T47D (cell line): Measurements from ENCODE around the gene KYNU.
"Not testable (repeated sequence)": the region's sequence is repeated elsewhere in the genome, so short reads cannot be mapped to it uniquely, and the experiment has no call there.

ENCODE experiments used
- DNase-seq, 2 experiments: peaks; one replicate each; pipeline versions ENCODE4 v3.0.0 to v3.0.0-alpha.2; 2011 to 2012; ENCODE audit warnings: low read depth in 1 of 2, low spot score in 1 of 2
- JUND ChIP-seq: IDR thresholded peaks from 2 replicates; pipeline ENCODE4 v1.6.1; 2012; ENCODE audit warnings: low read depth
- in situ Hi-C: cut with HindIII; loops from 2 replicates; pipeline ENCODE4 v1.10.0; 2016; ENCODE audit warnings: low sequenced_read_pairs, low pct_unique_long_range_greater_than_20kb

KYNU gene

DNA sequence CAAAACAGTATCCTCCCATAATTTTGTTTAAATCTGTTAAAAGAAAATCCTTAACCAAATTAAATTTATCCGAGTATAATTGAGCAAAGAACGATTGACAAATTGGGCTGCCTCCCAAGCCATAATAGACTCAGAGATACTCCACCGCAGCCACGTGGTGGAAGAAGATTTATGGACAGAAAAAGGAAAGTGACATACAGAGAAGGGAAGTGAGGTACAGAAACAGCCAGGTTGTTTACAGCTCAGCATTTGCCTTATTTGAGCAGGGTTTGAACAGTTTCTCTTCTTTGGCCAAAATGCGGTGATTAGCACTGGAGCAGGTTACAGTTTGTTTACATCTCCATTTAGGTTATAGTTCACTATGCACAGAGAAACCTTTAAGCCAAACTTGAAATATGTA is 60.8 kb downstream of the KYNU start:
- no peak for TF ChIP-seq JUND
- no peak for DNase-seq
- in situ Hi-C loops = no loop called here

DNA sequence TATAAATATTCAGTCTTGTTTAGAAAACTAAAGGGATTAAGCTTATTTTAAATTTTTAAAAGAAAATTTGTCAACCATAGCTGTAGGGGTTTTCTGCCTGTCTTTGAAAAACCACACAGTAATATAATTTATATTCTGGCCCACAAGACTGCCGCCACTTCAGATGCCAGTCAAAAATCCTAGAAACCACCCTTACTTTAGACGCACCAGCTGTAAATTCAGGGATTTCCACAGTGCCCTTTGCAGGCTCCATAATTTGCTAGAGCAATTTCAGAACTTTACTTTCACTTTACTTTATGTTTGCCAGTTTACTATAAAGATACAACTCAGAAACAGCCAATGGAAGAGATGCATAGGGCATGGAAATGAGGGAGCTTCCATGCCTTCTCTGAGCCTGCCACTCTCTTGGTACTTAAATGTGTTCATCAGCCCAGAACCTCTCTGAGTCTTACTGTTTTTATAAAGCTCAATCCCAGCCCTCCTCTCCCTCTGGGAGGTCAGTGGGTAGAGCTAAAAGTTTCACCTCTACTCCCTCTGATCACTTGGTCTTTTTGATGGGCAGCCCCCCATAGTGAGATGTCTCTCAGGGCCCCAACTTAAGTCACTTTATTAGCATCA is 63.3 kb downstream of the KYNU start:
- no peak for DNase-seq
- in situ Hi-C loops = no loop called here
- no peak for TF ChIP-seq JUND

- TF ChIP-seq JUND = no peak
- in situ Hi-C loops = no loop called here
- no peak for DNase-seq
Observed at GRCh38 chr2:142942690-142943089, 65.2 kb downstream of the KYNU start.

GRCh38 chr2:142944264-142944663 is 66.8 kb downstream of the KYNU start:
- in situ Hi-C loops = no loop called here
- TF ChIP-seq JUND = peak; percentile 93
- peak in 1 of 2 experiments; percentile 41 for DNase-seq

DNA sequence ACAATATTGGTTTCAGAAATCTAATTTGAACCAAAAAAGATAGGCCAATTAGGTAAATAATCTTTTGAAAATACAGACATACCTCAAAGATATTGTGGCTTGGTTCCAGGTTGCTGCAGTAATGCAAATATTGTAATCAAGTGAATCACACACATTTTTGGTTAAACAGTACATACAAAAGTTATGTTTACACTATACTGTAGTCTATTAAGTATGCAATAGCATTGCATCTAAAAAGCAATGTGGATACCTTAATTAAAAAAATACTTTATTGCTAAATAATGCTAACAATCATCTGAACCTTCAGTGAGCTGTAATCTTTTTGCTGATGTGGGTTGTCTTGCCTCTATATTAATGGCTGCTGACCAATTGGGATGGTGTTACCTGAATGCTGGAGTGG is 67.3 kb downstream of the KYNU start:
- in situ Hi-C loops = no loop called here
- TF ChIP-seq JUND = no peak
- no peak for DNase-seq

DNA sequence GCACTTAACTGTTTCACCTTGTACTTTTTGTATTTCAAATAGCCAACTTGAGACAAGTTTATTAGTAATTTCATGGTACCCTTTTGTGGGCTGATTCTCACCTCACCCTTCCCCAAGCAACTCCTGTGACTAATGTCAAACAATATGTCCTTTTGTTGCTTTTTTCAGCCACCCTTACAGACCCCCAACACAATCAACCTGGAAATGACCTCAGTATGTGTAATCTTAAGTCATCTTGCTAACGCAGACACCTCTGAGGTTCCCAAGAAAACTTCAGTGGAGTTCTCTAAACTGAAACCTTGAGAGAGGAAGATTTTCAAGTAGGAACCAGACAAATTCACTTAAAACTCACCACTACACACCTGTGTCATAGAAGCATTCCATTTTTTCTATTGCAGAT is 69.5 kb downstream of the KYNU start:
- no peak for DNase-seq
- in situ Hi-C loops = no loop called here
- TF ChIP-seq JUND = no peak

DNA sequence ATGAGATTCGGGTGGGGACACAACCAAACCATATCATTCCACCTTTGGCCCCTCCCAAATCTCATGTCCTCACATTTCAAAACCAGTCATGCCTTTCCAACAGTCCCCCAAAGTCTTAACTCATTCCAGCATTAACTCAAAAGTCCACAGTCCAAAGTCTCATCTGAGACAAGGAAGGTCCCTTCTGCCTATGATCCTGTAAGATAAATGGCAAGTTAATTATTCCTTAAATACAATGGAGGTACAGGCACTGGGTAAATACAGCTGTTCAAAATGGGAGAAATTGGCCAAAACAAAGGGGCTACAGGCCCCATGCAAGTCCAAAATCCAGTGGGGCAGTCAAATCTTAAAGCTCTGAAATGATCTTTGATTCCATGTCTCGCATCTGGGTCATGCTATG is 71.3 kb downstream of the KYNU start:
- in situ Hi-C loops, DNase-seq: not testable (repeated sequence)

DNA sequence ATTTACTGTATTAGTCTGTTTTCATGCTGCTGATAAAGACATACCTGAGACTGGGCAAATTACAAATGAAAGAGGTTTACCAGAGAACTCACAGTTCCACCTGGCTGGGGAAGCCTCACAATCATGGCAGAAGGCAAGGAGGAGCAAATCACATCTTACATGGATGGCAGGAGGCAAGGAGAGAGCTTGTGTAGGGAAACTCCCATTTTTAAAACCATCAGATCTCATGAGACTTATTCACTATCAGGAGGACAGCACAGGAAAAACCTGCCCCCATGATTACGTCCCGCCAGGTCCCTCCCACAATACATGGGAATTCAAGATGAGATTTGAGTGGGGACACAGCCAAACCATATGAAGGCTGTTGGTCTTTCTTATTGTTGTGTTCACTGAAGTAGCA is 72.9 kb downstream of the KYNU start:
- DNase-seq, in situ Hi-C loops: not testable (repeated sequence)

DNA sequence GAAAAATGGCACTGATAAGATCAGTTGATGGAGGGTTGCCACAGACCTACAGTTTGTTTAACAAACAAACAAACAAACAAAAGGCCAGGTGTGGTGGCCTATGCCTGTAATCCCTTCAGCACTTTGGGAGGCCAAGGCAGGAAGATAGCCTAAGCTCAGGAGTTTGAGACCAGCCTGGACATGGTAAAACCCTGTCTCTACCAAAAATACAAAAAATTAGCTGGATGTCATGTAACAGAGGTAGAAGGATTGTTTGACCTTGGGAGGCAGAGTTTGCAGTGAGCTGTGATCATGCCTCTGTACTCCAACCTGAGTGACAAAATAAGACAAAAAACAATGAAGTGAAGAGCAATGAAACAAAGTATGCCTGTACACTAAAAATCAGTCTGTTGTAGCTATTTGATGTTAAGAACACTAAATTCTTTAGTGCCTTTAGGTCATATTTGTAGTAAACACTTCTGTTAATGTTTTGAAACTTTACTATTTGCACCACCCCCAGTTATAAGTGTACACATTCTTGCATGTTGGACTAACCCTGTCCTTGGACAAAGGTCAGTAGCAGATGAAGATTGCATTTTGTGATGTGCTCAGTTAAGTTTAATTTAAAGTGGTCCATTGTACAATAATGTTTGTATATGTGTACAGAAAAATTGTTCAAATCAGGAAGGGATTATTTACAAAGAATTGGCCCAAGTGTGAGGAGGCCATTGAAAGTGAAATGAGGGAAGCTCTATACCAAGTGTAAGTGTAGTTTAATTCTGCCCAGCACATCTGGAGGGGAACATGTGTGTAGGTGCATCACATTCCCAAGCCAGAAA is 73.9 kb downstream of the KYNU start:
- in situ Hi-C loops = no loop called here
- TF ChIP-seq JUND = no peak

DNA sequence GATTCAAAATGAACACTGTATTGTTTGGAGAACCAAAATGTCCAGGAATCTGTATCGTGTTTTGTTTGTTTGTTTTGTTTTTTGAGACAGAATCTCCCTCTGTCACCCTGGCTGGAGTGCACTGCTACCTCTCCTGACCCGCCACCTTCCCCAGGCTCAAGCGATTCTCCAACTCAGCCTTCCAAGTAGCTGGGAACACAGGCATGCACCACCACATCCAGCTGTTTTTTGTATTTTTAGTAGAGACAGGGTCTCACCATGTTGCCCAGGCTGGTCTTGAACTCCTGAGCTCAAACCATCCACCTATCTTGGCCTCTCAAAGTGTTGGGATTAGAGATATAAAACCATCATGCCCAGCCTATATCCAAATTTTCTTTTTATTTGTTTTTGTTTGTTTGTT is 74.6 kb downstream of the KYNU start:
- in situ Hi-C loops = no loop called here
- DNase-seq = no peak
- no peak for TF ChIP-seq JUND

More for the DNA sequence above, 73.9 kb downstream of the KYNU start:
- DNase-seq = no peak

- TF ChIP-seq JUND = no peak
- in situ Hi-C loops = no loop called here
- no peak for DNase-seq
Observed at GRCh38 chr2:142952793-142953494, 75.5 kb downstream of the KYNU start.

- DNase-seq = no peak
- no peak for TF ChIP-seq JUND
- in situ Hi-C loops = no loop called here
Observed at GRCh38 chr2:142954493-142954892, 77.0 kb downstream of the KYNU start.

GRCh38 chr2:142957144-142957543 is 79.7 kb downstream of the KYNU start:
- no peak for DNase-seq
- in situ Hi-C loops = no loop called here
- no peak for TF ChIP-seq JUND
